Epithelial cell of esophagus (primary cell): ENCODE results near the gene GALNT17.

Experiments
- DNase-seq: peaks from one replicate; pipeline ENCODE4 v3.0.0; 2010; ENCODE audit warnings: low read depth
- H3K4me3 ChIP-seq: 2 replicates; pipeline ENCODE4 v1.5.1; 2011; ENCODE audit warnings: mild to moderate bottlenecking, low read length, control low read depth
- TF ChIP-seq, protein P1 (sequence below): IDR thresholded peaks from 2 replicates; pipeline ENCODE4 v1.5.1; 2011; ENCODE audit warnings: low read depth, mild to moderate bottlenecking, low read length, control low read depth, inconsistent platforms; ENCODE audit not compliant: insufficient read depth; ENCODE audit errors: missing control alignments

GALNT17 gene

DNA sequence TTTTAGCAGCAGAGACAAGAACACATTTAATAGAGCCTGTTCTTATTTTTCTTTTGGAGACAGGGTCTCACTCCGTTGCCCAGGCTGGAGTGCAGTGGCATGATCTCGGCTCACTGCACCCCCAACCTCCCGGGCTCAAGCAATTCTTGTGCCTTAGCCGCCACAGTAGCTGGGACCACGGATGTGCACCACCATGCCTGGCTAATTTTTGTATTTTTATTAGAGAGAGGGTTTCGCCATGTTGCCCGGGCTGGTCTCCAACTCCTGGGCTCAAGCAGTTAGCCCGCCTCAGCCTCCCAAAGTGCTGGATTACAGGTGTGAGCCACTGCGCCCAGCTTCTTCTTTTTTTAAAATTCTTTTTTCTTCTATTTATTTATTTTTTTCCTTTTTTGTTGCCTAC, 23.3 kb downstream of the GALNT17 start:
- TF ChIP-seq, protein P1, sequence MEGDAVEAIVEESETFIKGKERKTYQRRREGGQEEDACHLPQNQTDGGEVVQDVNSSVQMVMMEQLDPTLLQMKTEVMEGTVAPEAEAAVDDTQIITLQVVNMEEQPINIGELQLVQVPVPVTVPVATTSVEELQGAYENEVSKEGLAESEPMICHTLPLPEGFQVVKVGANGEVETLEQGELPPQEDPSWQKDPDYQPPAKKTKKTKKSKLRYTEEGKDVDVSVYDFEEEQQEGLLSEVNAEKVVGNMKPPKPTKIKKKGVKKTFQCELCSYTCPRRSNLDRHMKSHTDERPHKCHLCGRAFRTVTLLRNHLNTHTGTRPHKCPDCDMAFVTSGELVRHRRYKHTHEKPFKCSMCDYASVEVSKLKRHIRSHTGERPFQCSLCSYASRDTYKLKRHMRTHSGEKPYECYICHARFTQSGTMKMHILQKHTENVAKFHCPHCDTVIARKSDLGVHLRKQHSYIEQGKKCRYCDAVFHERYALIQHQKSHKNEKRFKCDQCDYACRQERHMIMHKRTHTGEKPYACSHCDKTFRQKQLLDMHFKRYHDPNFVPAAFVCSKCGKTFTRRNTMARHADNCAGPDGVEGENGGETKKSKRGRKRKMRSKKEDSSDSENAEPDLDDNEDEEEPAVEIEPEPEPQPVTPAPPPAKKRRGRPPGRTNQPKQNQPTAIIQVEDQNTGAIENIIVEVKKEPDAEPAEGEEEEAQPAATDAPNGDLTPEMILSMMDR: no peak
- H3K4me3 ChIP-seq: no peak overlapping the region
- DNase-seq: no peak

- DNase-seq: no peak
- TF ChIP-seq, protein P1: no peak
- H3K4me3 ChIP-seq: no peak overlapping the region
Measured at GRCh38 chr7:71157757-71158156, 25.8 kb downstream of the GALNT17 start.

DNA sequence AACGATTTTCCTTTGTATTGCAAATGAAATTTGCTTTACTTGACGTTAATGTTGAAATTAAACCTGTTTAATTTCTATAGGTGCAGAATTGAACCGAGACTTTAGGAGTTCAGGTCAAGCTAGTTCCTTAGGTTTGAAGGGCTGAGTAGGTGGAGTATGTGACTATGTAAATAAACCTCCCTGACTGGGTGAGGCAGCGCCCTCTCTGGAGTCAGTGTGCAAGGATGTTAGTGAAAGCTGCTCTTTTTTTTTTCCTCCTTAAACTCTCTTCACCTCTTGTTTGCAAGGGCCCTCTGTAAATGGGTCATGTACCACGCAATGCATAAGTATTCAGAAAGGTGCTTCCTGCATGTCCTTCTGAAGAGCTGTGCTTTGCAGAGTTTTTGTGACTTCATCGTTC, 33.8 kb downstream of the GALNT17 start:
- H3K4me3 ChIP-seq: no peak overlapping the region
- DNase-seq: no peak
- TF ChIP-seq, protein P1: no peak

DNA sequence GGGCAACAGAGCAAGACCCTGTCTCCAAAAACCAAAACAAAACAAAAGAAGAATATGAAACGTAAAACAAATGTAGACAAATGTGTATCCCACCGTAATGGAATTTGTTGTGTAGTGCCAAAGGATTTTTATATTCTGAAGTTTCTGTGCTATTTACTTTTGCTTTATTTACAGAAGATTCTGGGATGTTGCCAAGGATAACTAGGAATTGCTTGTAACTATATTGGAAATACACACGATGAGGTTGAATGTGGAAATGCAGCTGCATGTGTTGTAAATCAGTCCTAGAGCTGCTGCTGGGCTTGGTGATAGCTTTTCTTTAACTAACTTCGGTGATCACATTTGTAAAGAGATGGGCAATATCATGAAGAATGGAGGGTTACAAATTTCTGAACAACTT, 39.5 kb downstream of the GALNT17 start:
- TF ChIP-seq, protein P1: no peak
- no peak overlapping the region for H3K4me3 ChIP-seq
- no peak for DNase-seq

GRCh38 chr7:71173955-71174354, 42.0 kb downstream of the GALNT17 start:
- DNase-seq: no peak
- TF ChIP-seq, protein P1: no peak
- no peak overlapping the region for H3K4me3 ChIP-seq

- no peak overlapping the region for H3K4me3 ChIP-seq
- DNase-seq: no peak
- TF ChIP-seq, protein P1: no peak
Measured at GRCh38 chr7:71182438-71182935, 50.5 kb downstream of the GALNT17 start.

GRCh38 chr7:71184136-71184535, 52.2 kb downstream of the GALNT17 start:
- DNase-seq: no peak
- TF ChIP-seq, protein P1: no peak
- no peak overlapping the region for H3K4me3 ChIP-seq
